DND-41 (cell line): Measurements from ENCODE around the gene EIF3I.

Experiments used
- ATAC-seq: fragments of 200-7000 bp; cut with Tn5 transposase; 3 replicates; pipeline ENCODE4 v1.9.1; 2021; ENCODE audit warnings: low read depth; ENCODE audit not compliant: insufficient read depth
- DNase-seq: peaks from one replicate; pipeline ENCODE4 v3.0.0-alpha.2; 2020
- H2AFZ ChIP-seq: 2 replicates; pipeline ENCODE4 v1.6.0; 2012; ENCODE audit warnings: low read depth, low read length
- H3K27ac ChIP-seq: 2 replicates; pipeline ENCODE4 v1.5.1; 2012; ENCODE audit warnings: low read length, inconsistent platforms
- H3K27me3 ChIP-seq: fragments of 200-600 bp; sonication (generic); 2 replicates; pipeline ENCODE4 v1.6.0; 2012; ENCODE audit warnings: low read length, mild to moderate bottlenecking, inconsistent platforms; ENCODE audit not compliant: insufficient read depth, poor library complexity
- H3K36me3 ChIP-seq: 2 replicates; pipeline ENCODE4 v1.5.1; 2012; ENCODE audit warnings: low read length, inconsistent platforms; ENCODE audit not compliant: insufficient read depth
- H3K4me1 ChIP-seq: 2 replicates; pipeline ENCODE4 v1.5.1; 2012; ENCODE audit warnings: mild to moderate bottlenecking, low read length; ENCODE audit not compliant: insufficient read depth
- H3K4me2 ChIP-seq: 2 replicates; pipeline ENCODE4 v1.6.0; 2012; ENCODE audit warnings: mild to moderate bottlenecking, moderate library complexity, low read length, inconsistent platforms; ENCODE audit not compliant: insufficient read depth
- H3K4me3 ChIP-seq, 2 experiments: fragments of 200-600 bp in 1 of 2; shearing (Covaris generic) in 1 of 2; 2 replicates each; pipeline ENCODE4 v1.5.1; 2012 to 2016; ENCODE audit warnings: inconsistent platforms in 2 of 2, low read length in 2 of 2, mild to moderate bottlenecking in 2 of 2, low read depth in 1 of 2, moderate library complexity in 1 of 2
- H3K79me2 ChIP-seq: 2 replicates; pipeline ENCODE4 v1.6.0; 2012; ENCODE audit warnings: low read length, inconsistent platforms; ENCODE audit not compliant: insufficient read depth
- H3K9ac ChIP-seq: 2 replicates; pipeline ENCODE4 v1.6.0; 2012; ENCODE audit warnings: low read depth, mild to moderate bottlenecking, inconsistent platforms, low read length, moderate library complexity
- H3K9me3 ChIP-seq: 2 replicates; pipeline ENCODE4 v1.5.1; 2012; ENCODE audit warnings: low read length, moderate library complexity, mild to moderate bottlenecking, inconsistent platforms; ENCODE audit not compliant: insufficient read depth, severe bottlenecking
- H4K20me1 ChIP-seq: 2 replicates; pipeline ENCODE4 v1.6.0; 2012; ENCODE audit warnings: low read length; ENCODE audit not compliant: insufficient read depth
- EZH2 ChIP-seq: IDR thresholded peaks from 3 replicates; pipeline ENCODE4 v1.6.1; 2012; ENCODE audit warnings: borderline replicate concordance, low read depth, mild to moderate bottlenecking, moderate library complexity, low read length, inconsistent platforms; ENCODE audit not compliant: severe bottlenecking
- TF ChIP-seq, protein P1 (sequence below): IDR thresholded peaks from 2 replicates; pipeline ENCODE4 v1.5.1; 2012; ENCODE audit warnings: borderline replicate concordance, low read length, moderate library complexity, mild to moderate bottlenecking; ENCODE audit not compliant: poor library complexity, severe bottlenecking; ENCODE audit errors: extremely low read depth

The EIF3I gene

DNA sequence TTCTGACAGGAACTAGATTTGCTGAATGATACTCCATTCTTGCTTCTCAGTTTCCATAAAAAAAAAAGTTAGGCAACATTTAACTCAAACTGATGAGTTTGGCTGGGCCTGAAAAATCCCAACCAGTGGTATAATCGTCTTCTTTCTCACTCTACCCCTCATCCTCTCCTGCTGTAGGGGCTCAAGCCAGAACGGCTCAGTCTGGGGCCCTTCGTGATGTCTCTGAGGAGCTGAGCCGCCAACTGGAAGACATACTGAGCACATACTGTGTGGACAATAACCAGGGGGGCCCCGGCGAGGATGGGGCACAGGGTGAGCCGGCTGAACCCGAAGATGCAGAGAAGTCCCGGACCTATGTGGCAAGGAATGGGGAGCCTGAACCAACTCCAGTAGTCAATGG is 41.1 kb upstream of the EIF3I start:
- Histone ChIP-seq H3K79me2 (peaks cover 59% of the 10 kb centered on the region), H2AFZ (no peak overlapping the region), H3K4me3 (peak overlapping the region; percentile 92 to 95; a peak in 3 of 4 replicates), H3K4me1 (peaks cover 62% of the 10 kb centered on the region), H3K36me3 (peaks cover 51% of the 10 kb centered on the region), H4K20me1 (peaks cover 24% of the 10 kb centered on the region), H3K4me2 (peak overlapping the region; percentile 98), H3K27ac (peak overlapping the region; percentile 94), H3K27me3 (no peaks in the 10 kb centered on the region), H3K9me3 (no peaks in the 10 kb centered on the region), H3K9ac (peak overlapping the region; percentile 95)
- TF ChIP-seq EZH2 = no peak
- TF ChIP-seq, protein P1, sequence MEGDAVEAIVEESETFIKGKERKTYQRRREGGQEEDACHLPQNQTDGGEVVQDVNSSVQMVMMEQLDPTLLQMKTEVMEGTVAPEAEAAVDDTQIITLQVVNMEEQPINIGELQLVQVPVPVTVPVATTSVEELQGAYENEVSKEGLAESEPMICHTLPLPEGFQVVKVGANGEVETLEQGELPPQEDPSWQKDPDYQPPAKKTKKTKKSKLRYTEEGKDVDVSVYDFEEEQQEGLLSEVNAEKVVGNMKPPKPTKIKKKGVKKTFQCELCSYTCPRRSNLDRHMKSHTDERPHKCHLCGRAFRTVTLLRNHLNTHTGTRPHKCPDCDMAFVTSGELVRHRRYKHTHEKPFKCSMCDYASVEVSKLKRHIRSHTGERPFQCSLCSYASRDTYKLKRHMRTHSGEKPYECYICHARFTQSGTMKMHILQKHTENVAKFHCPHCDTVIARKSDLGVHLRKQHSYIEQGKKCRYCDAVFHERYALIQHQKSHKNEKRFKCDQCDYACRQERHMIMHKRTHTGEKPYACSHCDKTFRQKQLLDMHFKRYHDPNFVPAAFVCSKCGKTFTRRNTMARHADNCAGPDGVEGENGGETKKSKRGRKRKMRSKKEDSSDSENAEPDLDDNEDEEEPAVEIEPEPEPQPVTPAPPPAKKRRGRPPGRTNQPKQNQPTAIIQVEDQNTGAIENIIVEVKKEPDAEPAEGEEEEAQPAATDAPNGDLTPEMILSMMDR = no peak
- DNase-seq (no peak), ATAC-seq (no peak)

DNA sequence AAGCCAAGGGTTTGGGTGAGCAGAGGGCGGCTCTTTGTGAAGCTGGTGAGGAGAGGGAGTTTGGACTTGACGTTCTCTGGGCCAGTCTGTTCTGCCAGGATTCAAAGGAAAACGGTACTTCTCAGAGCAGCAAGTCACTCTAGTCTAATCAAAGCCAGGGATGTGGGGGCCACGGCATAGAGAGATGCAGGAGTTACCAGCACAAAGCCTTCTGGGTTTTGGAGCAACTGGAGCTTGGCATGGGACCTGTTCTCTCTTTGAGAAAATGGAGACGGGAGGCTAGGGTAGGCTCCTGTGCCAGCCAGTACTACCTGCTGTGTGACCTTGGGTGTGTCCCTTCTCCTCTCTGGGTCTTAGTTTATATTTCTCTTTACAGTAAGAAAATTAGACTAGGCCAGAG is 40.6 kb upstream of the EIF3I start:
- Histone ChIP-seq H3K27me3 (no peaks in the 10 kb centered on the region), H3K36me3 (peaks cover 56% of the 10 kb centered on the region), H3K79me2 (peaks cover 64% of the 10 kb centered on the region), H3K4me2 (peak overlapping the region; percentile 98), H3K9ac (peak overlapping the region; percentile 95; the same call in 1 of the 2 replicates), H2AFZ (no peak overlapping the region), H4K20me1 (peaks cover 29% of the 10 kb centered on the region), H3K9me3 (no peaks in the 10 kb centered on the region), H3K4me3 (peak overlapping the region in 1 of 2 experiments; percentile 92; a peak in 2 of 4 replicates), H3K4me1 (peaks cover 66% of the 10 kb centered on the region), H3K27ac (peak overlapping the region; percentile 94)
- ATAC-seq (no peak), DNase-seq (no peak)
- TF ChIP-seq EZH2 = no peak
- TF ChIP-seq, protein P1 = no peak

DNA sequence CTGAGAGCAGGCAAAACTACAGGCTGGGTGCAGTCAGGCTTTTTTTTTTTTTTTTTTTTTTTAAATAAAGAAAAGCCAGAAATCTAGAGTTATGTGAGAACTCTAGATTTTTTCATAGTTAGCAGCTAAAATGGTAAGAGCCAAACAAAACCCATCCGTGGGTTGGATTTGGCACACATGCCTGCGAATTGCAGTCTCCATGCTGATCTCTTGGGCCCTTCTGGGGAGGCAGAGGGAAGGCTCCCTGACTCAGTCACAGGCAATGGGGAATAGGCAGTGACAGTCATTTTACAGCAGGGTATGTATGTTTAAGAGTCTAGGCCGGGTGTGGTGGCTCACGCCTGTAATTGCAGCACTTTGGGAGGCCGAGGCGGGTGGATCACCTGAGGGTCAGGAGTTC is 40.1 kb upstream of the EIF3I start:
- Histone ChIP-seq H3K27ac (no peak overlapping the region), H3K27me3 (no peaks in the 10 kb centered on the region), H3K36me3 (peaks cover 61% of the 10 kb centered on the region), H3K4me3 (no peak overlapping the region; a peak in 1 of 4 replicates), H3K79me2 (peaks cover 69% of the 10 kb centered on the region), H4K20me1 (peaks cover 29% of the 10 kb centered on the region), H3K4me2 (peak overlapping the region; percentile 98), H3K4me1 (peaks cover 69% of the 10 kb centered on the region), H3K9ac (peak overlapping the region; percentile 95; the same call in 1 of the 2 replicates), H3K9me3 (no peaks in the 10 kb centered on the region), H2AFZ (no peak overlapping the region)
- ATAC-seq (no peak), DNase-seq (no peak)
- no peak for TF ChIP-seq EZH2
- TF ChIP-seq, protein P1 = no peak
